OCI-LY3 (cell line): Measurements from ENCODE around the gene SH3PXD2B.

Experiments
- CTCF ChIP-seq: fragments of 200-600, 300-600 bp; sonication (generic); IDR thresholded peaks from 2 replicates; pipeline ENCODE4 v1.5.1; 2014; ENCODE audit warnings: antibody characterized with exemption, low read length, low read depth
- EZH2phosphoT487 ChIP-seq: fragments of 200-600 bp; shearing (Covaris generic); IDR thresholded peaks from 2 replicates; pipeline ENCODE4 v1.6.1; 2018; ENCODE audit warnings: antibody characterized with exemption, mixed run types, low read depth

DNA sequence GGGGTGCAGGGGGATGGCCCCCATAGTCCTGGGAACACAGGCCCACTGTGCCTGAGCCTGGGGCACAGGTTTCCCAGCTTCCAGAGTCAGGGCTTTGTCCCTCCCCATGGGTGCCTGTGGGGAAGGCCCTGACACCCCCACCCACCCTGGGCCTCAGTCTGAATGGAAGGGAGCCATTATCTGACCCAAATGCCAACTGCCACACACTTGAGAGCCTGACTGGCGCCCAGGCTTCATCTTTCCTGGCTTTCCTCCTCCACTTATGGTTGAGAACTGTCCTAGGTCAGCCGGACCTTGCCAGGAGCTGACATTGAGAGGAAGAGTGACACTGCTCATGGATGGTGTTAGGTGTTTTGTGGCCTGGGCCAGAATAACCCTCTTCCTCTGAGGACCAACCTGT is 24.0 kb downstream of the SH3PXD2B start:
- no peak for TF ChIP-seq CTCF
- TF ChIP-seq EZH2phosphoT487 = no peak
